ENCODE data around the gene FBXO31. TPM values are rescaled to one million over a fixed set of nuclear protein-coding genes. Genes with fewer than 3 reads are reported as not detected.

FBXO31 gene
- total RNA-seq, 1 donor from 2014 or later: 5.8 TPM

DNA sequence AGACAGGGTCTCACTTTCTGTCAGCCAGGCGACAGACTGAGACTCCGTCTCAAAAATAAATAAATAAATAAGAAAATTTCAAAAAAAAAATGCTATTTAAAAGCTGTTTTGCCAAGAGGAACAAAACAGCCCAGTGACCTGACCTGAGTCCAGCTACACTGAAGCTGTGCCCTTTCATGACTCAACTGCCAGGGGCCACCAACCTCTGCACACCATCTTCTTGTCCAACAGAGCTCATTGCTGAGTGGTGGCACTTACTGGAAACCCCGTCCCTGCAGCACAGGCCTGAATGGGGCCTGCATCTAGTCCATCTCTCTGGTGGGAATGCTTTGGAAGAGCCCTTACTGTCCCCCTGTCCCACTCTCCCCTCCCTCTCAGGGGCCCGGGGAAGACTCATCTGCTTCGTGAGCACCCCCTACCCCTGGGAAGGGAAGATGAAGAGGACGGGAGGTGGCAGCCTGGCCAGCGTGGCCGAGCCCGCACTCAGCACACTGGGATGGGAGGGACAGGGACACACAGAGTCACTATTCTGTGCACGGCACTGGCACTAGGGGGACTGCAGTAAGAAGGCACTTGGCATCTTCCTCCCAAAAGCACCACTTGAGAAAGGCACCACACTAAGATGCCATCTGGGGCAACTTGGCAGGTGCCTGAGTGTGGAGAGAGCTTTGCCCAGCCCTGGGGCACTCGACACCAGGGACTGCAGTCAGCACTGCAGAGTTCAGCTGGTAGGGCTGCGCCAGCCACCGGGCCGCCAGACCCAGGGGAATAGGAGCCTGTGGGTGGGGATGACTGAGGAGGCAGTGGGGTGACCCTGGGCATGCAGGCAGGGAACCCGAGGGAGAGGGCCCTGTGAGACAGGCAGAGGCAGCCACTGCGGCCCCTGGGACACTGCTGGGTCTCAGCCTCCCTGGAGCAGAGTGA is 13.5 kb downstream of the FBXO31 start:
- H3K27me3 Mint-ChIP-seq (ENCODE audit: insufficient read depth, low read depth): peaks cover 2% of the 10 kb centered on the region
- no peaks in the 10 kb centered on the region for H3K27me3 ChIP-seq
- H3K9ac ChIP-seq: no peak overlapping the region
- H3K4me1 Mint-ChIP-seq: peaks cover 27% of the 10 kb centered on the region
- no peaks in the 10 kb centered on the region for H3K36me3 Mint-ChIP-seq
- H3K36me3 ChIP-seq: no peaks in the 10 kb centered on the region
- H3K27ac ChIP-seq: no peak overlapping the region
- H3K9me3 ChIP-seq (ENCODE audit: low read depth): no peaks in the 10 kb centered on the region
- peaks cover 55% of the 10 kb centered on the region for H4K20me1 ChIP-seq (ENCODE audit: low read depth)
- H3K4me1 ChIP-seq: peaks cover 20% of the 10 kb centered on the region
- H3K9me3 Mint-ChIP-seq: no peaks in the 10 kb centered on the region
- no peak overlapping the region for H3K4me3 ChIP-seq
- H3K4me3 Mint-ChIP-seq: no peak overlapping the region
- H2AFZ ChIP-seq (replicated peaks): no peak overlapping the region
- H3K4me2 ChIP-seq: peak overlapping the region; percentile 48
- peak; percentile 2 for DNase-seq (ENCODE audit: low spot score)
- H3F3A ChIP-seq (ENCODE audit: low read depth): no peaks in the 10 kb centered on the region
- H3K79me2 ChIP-seq (ENCODE audit: low read depth): peaks cover 48% of the 10 kb centered on the region
- no peak overlapping the region for H3K27ac Mint-ChIP-seq
- no peak for TF ChIP-seq EZH2 (IDR thresholded peaks at IDR 0.05)
- TF ChIP-seq, protein P1, sequence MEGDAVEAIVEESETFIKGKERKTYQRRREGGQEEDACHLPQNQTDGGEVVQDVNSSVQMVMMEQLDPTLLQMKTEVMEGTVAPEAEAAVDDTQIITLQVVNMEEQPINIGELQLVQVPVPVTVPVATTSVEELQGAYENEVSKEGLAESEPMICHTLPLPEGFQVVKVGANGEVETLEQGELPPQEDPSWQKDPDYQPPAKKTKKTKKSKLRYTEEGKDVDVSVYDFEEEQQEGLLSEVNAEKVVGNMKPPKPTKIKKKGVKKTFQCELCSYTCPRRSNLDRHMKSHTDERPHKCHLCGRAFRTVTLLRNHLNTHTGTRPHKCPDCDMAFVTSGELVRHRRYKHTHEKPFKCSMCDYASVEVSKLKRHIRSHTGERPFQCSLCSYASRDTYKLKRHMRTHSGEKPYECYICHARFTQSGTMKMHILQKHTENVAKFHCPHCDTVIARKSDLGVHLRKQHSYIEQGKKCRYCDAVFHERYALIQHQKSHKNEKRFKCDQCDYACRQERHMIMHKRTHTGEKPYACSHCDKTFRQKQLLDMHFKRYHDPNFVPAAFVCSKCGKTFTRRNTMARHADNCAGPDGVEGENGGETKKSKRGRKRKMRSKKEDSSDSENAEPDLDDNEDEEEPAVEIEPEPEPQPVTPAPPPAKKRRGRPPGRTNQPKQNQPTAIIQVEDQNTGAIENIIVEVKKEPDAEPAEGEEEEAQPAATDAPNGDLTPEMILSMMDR (IDR thresholded peaks at IDR 0.05): no peak
- TF ChIP-seq EZH2phosphoT487 (IDR thresholded peaks at IDR 0.05): no peak

DNA sequence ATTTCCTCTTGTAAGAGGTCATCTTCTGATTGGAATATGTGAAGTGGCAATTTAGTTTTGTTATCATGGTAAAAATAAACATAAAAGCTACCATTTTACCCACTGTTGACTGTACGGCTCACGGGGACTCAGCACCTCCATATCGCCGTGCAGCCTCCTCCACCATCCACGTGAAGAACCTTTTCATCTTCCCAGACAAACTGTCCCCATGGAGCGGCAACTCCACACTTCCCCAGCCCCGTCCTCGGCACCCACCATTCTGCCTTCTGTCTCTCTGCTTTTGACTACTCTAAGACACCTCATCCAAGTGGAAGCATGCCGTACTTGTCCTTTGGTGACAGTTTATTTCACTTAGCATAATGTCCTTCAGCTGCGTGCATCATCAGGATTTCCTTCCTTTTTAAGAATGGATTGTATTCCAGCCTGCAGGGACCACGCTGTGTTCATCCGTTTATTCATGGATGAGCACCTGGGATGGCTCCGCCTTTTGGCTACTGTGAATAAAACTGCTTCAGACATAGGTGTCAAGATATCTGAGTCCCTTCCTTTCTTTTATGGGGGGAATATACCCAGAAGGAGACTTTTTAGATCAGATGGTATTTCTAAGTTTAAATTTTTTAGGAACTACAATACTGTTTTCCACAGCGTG is 14.3 kb downstream of the FBXO31 start:
- peaks cover 58% of the 10 kb centered on the region for H4K20me1 ChIP-seq (ENCODE audit: low read depth)
- H2AFZ ChIP-seq (replicated peaks): no peak overlapping the region
- Mint-ChIP-seq H3K4me1 (peaks cover 30% of the 10 kb centered on the region), H3K27me3 (ENCODE audit: insufficient read depth, low read depth) (peaks cover 4% of the 10 kb centered on the region), H3K27ac (no peak overlapping the region), H3K36me3 (no peaks in the 10 kb centered on the region), H3K4me3 (no peak overlapping the region), H3K9me3 (no peaks in the 10 kb centered on the region)
- no peaks in the 10 kb centered on the region for H3K36me3 ChIP-seq
- H3K27me3 ChIP-seq: no peaks in the 10 kb centered on the region
- H3K27ac ChIP-seq: no peak overlapping the region
- H3K9ac ChIP-seq: no peak overlapping the region
- H3K4me1 ChIP-seq: peaks cover 20% of the 10 kb centered on the region
- H3K9me3 ChIP-seq (ENCODE audit: low read depth): no peaks in the 10 kb centered on the region
- no peaks in the 10 kb centered on the region for H3F3A ChIP-seq (ENCODE audit: low read depth)
- TF ChIP-seq EZH2 (IDR thresholded peaks at IDR 0.05): no peak
- TF ChIP-seq EZH2phosphoT487 (IDR thresholded peaks at IDR 0.05): no peak
- TF ChIP-seq, protein P1 (IDR thresholded peaks at IDR 0.05): no peak
- H3K79me2 ChIP-seq (ENCODE audit: low read depth): peaks cover 47% of the 10 kb centered on the region
- no peak overlapping the region for H3K4me3 ChIP-seq
- peak overlapping the region; percentile 48 for H3K4me2 ChIP-seq
- DNase-seq (ENCODE audit: low spot score): peak; percentile 56

DNA sequence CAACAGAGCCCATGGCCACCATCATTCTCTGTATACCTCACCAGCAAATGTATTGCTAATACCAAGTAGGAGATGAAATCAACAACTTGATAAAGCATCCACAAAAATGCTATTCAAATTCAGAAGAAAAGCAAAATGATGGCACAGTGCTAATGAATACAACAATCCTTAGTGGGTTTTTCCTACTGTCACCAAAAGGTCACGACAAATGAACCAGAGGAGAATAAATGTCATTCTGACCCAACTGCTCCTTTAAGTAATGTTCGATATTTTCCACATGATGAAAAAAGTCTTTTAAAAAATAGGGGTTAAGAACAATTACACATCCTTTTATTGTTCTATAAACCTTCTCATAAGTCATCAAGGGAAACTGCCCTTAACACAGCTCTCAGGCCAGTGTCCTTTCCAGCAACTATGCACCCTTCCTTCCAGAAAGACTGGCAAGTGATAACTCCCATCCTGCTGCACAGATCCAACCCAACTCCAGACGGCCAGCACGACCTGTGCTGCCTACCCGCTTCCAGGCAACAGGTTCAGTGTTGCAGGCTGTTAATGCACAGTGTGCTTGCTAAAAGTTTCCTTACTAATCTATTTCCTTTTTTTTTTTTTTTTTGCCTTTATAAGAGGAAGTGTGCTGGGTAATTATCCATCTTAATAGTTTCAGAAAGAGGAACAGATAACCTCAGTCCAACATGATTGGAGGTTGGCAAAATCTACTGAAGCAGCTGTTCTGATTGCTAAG is 15.4 kb downstream of the FBXO31 start:
- Histone ChIP-seq H3K79me2 (ENCODE audit: low read depth) (peaks cover 38% of the 10 kb centered on the region), H4K20me1 (ENCODE audit: low read depth) (peaks cover 53% of the 10 kb centered on the region), H2AFZ (replicated peaks) (no peak overlapping the region), H3K4me1 (peaks cover 20% of the 10 kb centered on the region), H3K9me3 (ENCODE audit: low read depth) (no peaks in the 10 kb centered on the region), H3K27me3 (no peaks in the 10 kb centered on the region), H3K36me3 (no peaks in the 10 kb centered on the region), H3K4me3 (no peak overlapping the region), H3K9ac (no peak overlapping the region), H3K4me2 (no peak overlapping the region), H3K27ac (no peak overlapping the region), H3F3A (ENCODE audit: low read depth) (no peaks in the 10 kb centered on the region)
- H3K4me1 Mint-ChIP-seq: peaks cover 38% of the 10 kb centered on the region
- peaks cover 5% of the 10 kb centered on the region for H3K27me3 Mint-ChIP-seq (ENCODE audit: insufficient read depth, low read depth)
- no peak for DNase-seq (ENCODE audit: low spot score)
- H3K27ac Mint-ChIP-seq: no peak overlapping the region
- no peaks in the 10 kb centered on the region for H3K9me3 Mint-ChIP-seq
- H3K36me3 Mint-ChIP-seq: peaks cover 4% of the 10 kb centered on the region
- no peak for TF ChIP-seq EZH2phosphoT487 (IDR thresholded peaks at IDR 0.05)
- TF ChIP-seq EZH2 (IDR thresholded peaks at IDR 0.05): no peak
- TF ChIP-seq, protein P1 (IDR thresholded peaks at IDR 0.05): no peak
- peak overlapping the region; percentile 46 for H3K4me3 Mint-ChIP-seq

Data from neural progenitor cell (in vitro differentiated cells).